IMR-90 (cell line): ENCODE results near the gene CHML. TPM values are rescaled to one million over a fixed set of nuclear protein-coding genes. Genes with fewer than 3 reads are reported as not detected.

ENCODE experiments used
- ATAC-seq: fragments of 200-7000 bp; cut with Tn5 transposase; 2 replicates; pipeline ENCODE4 v1.9.1; 2020; ENCODE audit warnings: low read depth, mild to moderate bottlenecking, moderate library complexity
- BruUV-seq: library from RNA; stranded (reverse); fragments of 400-500 nt; replicated peaks from 2 replicates; lab custom pipeline; 2021; lab: Mats Ljungman, UMichigan
- CTCF ChIA-PET: fragments of 300-600 bp; formaldehyde crosslinking; extraction: SDS; loops from one replicate; lab custom pipeline; 2021; ENCODE audit warnings: antibody characterized with exemption; lab: Yijun Ruan, JAX
- POLR2A ChIA-PET: fragments of 300-600 bp; sonication (Branson Sonifier 250); formaldehyde crosslinking; loops from one replicate; lab custom pipeline; 2022; ENCODE audit warnings: antibody characterized with exemption; ENCODE audit not compliant: unreplicated experiment; lab: Charles Lee
- DNase-seq: peaks from one replicate; pipeline ENCODE4 v3.0.0; 2013
- H2AFZ ChIP-seq: replicated peaks from 2 replicates; pipeline ENCODE3; 2013; ENCODE audit warnings: low read length, mild to moderate bottlenecking; ENCODE audit not compliant: poor library complexity
- H2AK5ac ChIP-seq: 2 replicates; pipeline ENCODE4 v1.6.1; 2013; ENCODE audit warnings: low read depth, low read length, inconsistent platforms
- H2AK9ac ChIP-seq: replicated peaks from 2 replicates; pipeline ENCODE3; 2013; ENCODE audit warnings: mild to moderate bottlenecking, low read depth, low read length, moderate library complexity; ENCODE audit not compliant: poor library complexity
- H2BK120ac ChIP-seq: 2 replicates; pipeline ENCODE4 v1.6.1; 2013; ENCODE audit warnings: low read depth, low read length, inconsistent platforms
- H2BK15ac ChIP-seq: 3 replicates; pipeline ENCODE4 v1.6.1; 2013; ENCODE audit warnings: low read depth, low read length, inconsistent platforms
- H2BK20ac ChIP-seq: 2 replicates; pipeline ENCODE4 v1.6.1; 2013; ENCODE audit warnings: low read depth, mild to moderate bottlenecking, inconsistent platforms, low read length, moderate library complexity
- H2BK5ac ChIP-seq: 2 replicates; pipeline ENCODE4 v1.6.1; 2013; ENCODE audit warnings: mild to moderate bottlenecking, low read depth, low read length, inconsistent platforms; ENCODE audit not compliant: poor library complexity, severe bottlenecking
- H3K14ac ChIP-seq: replicated peaks from 2 replicates; pipeline ENCODE4 v1.6.1; 2013; ENCODE audit warnings: low read depth, low read length, inconsistent platforms
- H3K18ac ChIP-seq: 2 replicates; pipeline ENCODE4 v1.6.1; 2013; ENCODE audit warnings: low read depth, low read length, control low read depth
- H3K23ac ChIP-seq: 2 replicates; pipeline ENCODE4 v1.6.1; 2013; ENCODE audit warnings: low read depth, low read length, inconsistent platforms
- H3K27ac ChIP-seq: 2 replicates; pipeline ENCODE4 v1.5.1; 2013; ENCODE audit warnings: mild to moderate bottlenecking, control low read depth, low read length; ENCODE audit not compliant: insufficient read depth
- H3K27me3 ChIP-seq: 2 replicates; pipeline ENCODE4 v1.6.1; 2013; ENCODE audit warnings: low read length; ENCODE audit not compliant: control insufficient read depth, insufficient read depth
- H3K36me3 ChIP-seq: 2 replicates; pipeline ENCODE4 v1.6.1; 2013; ENCODE audit warnings: low read length, mixed read lengths; ENCODE audit not compliant: control insufficient read depth, insufficient read depth
- H3K4ac ChIP-seq: 2 replicates; pipeline ENCODE4 v1.6.1; 2013; ENCODE audit warnings: low read depth, low read length, inconsistent platforms
- H3K4me1 ChIP-seq: 2 replicates; pipeline ENCODE4 v1.6.1; 2013; ENCODE audit warnings: low read length, mixed read lengths; ENCODE audit not compliant: control insufficient read depth, insufficient read depth
- H3K4me2 ChIP-seq: 2 replicates; pipeline ENCODE4 v1.6.1; 2013; ENCODE audit warnings: low read depth, mild to moderate bottlenecking, control low read depth, low read length, moderate library complexity
- H3K4me3 ChIP-seq: 2 replicates; pipeline ENCODE4 v1.5.1; 2013; ENCODE audit warnings: low read depth, mild to moderate bottlenecking, control low read depth, low read length, moderate library complexity; ENCODE audit not compliant: insufficient read depth
- H3K56ac ChIP-seq: 2 replicates; pipeline ENCODE4 v1.6.1; 2013; ENCODE audit warnings: low read length, inconsistent platforms; ENCODE audit not compliant: insufficient read depth; ENCODE audit errors: extremely low read depth
- H3K79me1 ChIP-seq, 2 experiments: 2 replicates each; pipeline ENCODE4 v1.6.1; 2013; ENCODE audit warnings: low read length in 2 of 2, inconsistent platforms in 1 of 2, low read depth in 1 of 2
- H3K9ac ChIP-seq: 2 replicates; pipeline ENCODE4 v1.6.1; 2013; ENCODE audit warnings: low read depth, low read length, control low read depth
- H3K9me1 ChIP-seq: 2 replicates; pipeline ENCODE4 v1.6.1; 2013; ENCODE audit warnings: low read length, inconsistent platforms; ENCODE audit not compliant: insufficient read depth
- H3K9me3 ChIP-seq: 2 replicates; pipeline ENCODE4 v1.6.1; 2013; ENCODE audit warnings: low read length; ENCODE audit not compliant: control insufficient read depth, insufficient read depth
- H4K20me1 ChIP-seq: 2 replicates; pipeline ENCODE4 v1.6.1; 2013; ENCODE audit warnings: low read length, inconsistent platforms; ENCODE audit not compliant: insufficient read depth
- H4K5ac ChIP-seq: 2 replicates; pipeline ENCODE4 v1.6.1; 2013; ENCODE audit warnings: mild to moderate bottlenecking, low read depth, low read length, control low read depth
- H4K8ac ChIP-seq, 2 experiments: 2 replicates each; pipeline ENCODE4 v1.6.1; 2013; ENCODE audit warnings: low read depth in 2 of 2, low read length in 2 of 2, control low read depth in 1 of 2, inconsistent platforms in 1 of 2
- H4K91ac ChIP-seq: 2 replicates; pipeline ENCODE4 v1.6.1; 2013; ENCODE audit warnings: low read depth, low read length, inconsistent platforms; ENCODE audit not compliant: insufficient read depth
- CEBPB ChIP-seq: IDR thresholded peaks from 2 replicates; pipeline ENCODE4 v1.6.1; 2012; ENCODE audit warnings: low read depth, low read length, improper control_type of control experiment
- CHD1 ChIP-seq: IDR thresholded peaks from 2 replicates; pipeline ENCODE4 v1.6.1; 2012; ENCODE audit warnings: low read depth, low read length, improper control_type of control experiment
- FOS ChIP-seq: fragments of 150-350 bp; IDR thresholded peaks from 2 replicates; pipeline ENCODE4 v1.6.1; 2016; ENCODE audit warnings: low read depth, low read length
- MAFK ChIP-seq: IDR thresholded peaks from 2 replicates; pipeline ENCODE4 v1.6.1; 2012; ENCODE audit warnings: low read depth, low read length, improper control_type of control experiment
- MAZ ChIP-seq: IDR thresholded peaks from 2 replicates; pipeline ENCODE4 v1.6.1; 2012; ENCODE audit warnings: low read depth, mild to moderate bottlenecking, low read length, improper control_type of control experiment, moderate library complexity, borderline replicate concordance
- NFE2L2 ChIP-seq: fragments of 150-350 bp; IDR thresholded peaks from 2 replicates; pipeline ENCODE4 v1.6.1; 2016; ENCODE audit warnings: low read depth, mild to moderate bottlenecking, low read length
- RAD21 ChIP-seq: IDR thresholded peaks from 2 replicates; pipeline ENCODE4 v1.6.1; 2012; ENCODE audit warnings: low read length, improper control_type of control experiment
- RCOR1 ChIP-seq: IDR thresholded peaks from 2 replicates; pipeline ENCODE4 v1.6.1; 2012; ENCODE audit warnings: mild to moderate bottlenecking, low read length, improper control_type of control experiment; ENCODE audit not compliant: insufficient replicate concordance
- RFX5 ChIP-seq: IDR thresholded peaks from 2 replicates; pipeline ENCODE4 v1.8.0; 2012; ENCODE audit warnings: low read depth, mild to moderate bottlenecking, low read length, moderate library complexity
- SMC3 ChIP-seq: fragments of 150-350 bp; IDR thresholded peaks from 2 replicates; pipeline ENCODE4 v1.6.1; 2016; ENCODE audit warnings: low read depth, mild to moderate bottlenecking, antibody characterized with exemption, low read length, moderate library complexity
- USF2 ChIP-seq: fragments of 150-350 bp; IDR thresholded peaks from 2 replicates; pipeline ENCODE4 v1.6.1; 2017; ENCODE audit warnings: mild to moderate bottlenecking, antibody characterized with exemption, low read length, low read depth
- WGBS, 2 experiments: methylation state at CpG; one replicate each; pipeline versions ENCODE4 v1.1.5 to v1.1.7; 2013; ENCODE audit warnings: missing lambda C conversion rate in 2 of 2; ENCODE audit not compliant: insufficient read length in 1 of 2; ENCODE audit errors: extremely low coverage in 2 of 2; 5-methylcytosine and 5-hydroxymethylcytosine counted together
- dilution Hi-C: fragments of 300-500 bp; cut with HindIII; formaldehyde crosslinking; loops from one replicate; pipeline ENCODE4 v1.14.3; 2018; ENCODE audit warnings: low sequenced_read_pairs; ENCODE audit not compliant: unreplicated experiment
- in situ Hi-C: fragments of 300-500 bp; cut with MboI; formaldehyde crosslinking; loops from 3 replicates; pipeline ENCODE4 v1.14.3; 2019; ENCODE audit warnings: low sequenced_read_pairs, inconsistent platforms, mixed read lengths
- intact Hi-C: fragments of 100-400 bp; cut with micrococcal nuclease; formaldehyde crosslinking; loops from 2 replicates; pipeline ENCODE4 v1.10.0; 2022
- polyA plus RNA-seq, 3 experiments: library from polyadenylated mRNA; depleted of rRNA; stranded (reverse); fragments of >200 nt; gene quantifications; 2 replicates each; pipeline ENCODE4 v1.2.3, GENCODE V29; 2012; ENCODE audit warnings: low replicate concordance in 1 of 3
- total RNA-seq: library from RNA; depleted of rRNA; stranded (reverse); fragments of >200 nt; gene quantifications from 2 replicates; pipeline ENCODE4 v1.2.3, GENCODE V29; 2012
- TF ChIP-seq, protein P1 (sequence below): conservative IDR thresholded peaks from 2 replicates; pipeline ENCODE4 v1.5.1; 2012; ENCODE audit warnings: mild to moderate bottlenecking, low read depth, low read length, improper control_type of control experiment
- TF ChIP-seq, protein P2 (sequence below): fragments of 150-350 bp; IDR thresholded peaks from 2 replicates; pipeline ENCODE4 v1.6.1; 2016; ENCODE audit warnings: low read depth, mild to moderate bottlenecking, low read length, moderate library complexity, borderline replicate concordance

CHML gene
- total and polyA plus RNA-seq, 2 of the 4 experiments (the other 2 are of a cell fraction): 5.3 to 25.6 TPM

GRCh38 chr1:241631674-241632073, 8.5 kb downstream of the CHML start:
- BruUV-seq: no TSS peak
- H3K9ac ChIP-seq: no peak overlapping the region
- H2AK5ac ChIP-seq: no peak overlapping the region
- no peak overlapping the region for H2AK9ac ChIP-seq
- no CpG with 5 or more reads among the region's 5 CpGs for WGBS, 2 experiments
- H3K4me2 ChIP-seq: no peak overlapping the region
- H4K20me1 ChIP-seq: no peaks in the 10 kb centered on the region
- no peak overlapping the region for H3K18ac ChIP-seq
- peaks cover 4 to 18% of the 10 kb centered on the region in 2 experiments; a peak in 3 of 4 replicates for H3K79me1 ChIP-seq
- no peak overlapping the region for H2BK5ac ChIP-seq
- H3K27ac ChIP-seq: no peak overlapping the region
- H3K56ac ChIP-seq: no peak overlapping the region
- TF ChIP-seq, protein P1, sequence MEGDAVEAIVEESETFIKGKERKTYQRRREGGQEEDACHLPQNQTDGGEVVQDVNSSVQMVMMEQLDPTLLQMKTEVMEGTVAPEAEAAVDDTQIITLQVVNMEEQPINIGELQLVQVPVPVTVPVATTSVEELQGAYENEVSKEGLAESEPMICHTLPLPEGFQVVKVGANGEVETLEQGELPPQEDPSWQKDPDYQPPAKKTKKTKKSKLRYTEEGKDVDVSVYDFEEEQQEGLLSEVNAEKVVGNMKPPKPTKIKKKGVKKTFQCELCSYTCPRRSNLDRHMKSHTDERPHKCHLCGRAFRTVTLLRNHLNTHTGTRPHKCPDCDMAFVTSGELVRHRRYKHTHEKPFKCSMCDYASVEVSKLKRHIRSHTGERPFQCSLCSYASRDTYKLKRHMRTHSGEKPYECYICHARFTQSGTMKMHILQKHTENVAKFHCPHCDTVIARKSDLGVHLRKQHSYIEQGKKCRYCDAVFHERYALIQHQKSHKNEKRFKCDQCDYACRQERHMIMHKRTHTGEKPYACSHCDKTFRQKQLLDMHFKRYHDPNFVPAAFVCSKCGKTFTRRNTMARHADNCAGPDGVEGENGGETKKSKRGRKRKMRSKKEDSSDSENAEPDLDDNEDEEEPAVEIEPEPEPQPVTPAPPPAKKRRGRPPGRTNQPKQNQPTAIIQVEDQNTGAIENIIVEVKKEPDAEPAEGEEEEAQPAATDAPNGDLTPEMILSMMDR: no peak
- TF ChIP-seq RCOR1 (no peak), USF2 (no peak), CHD1 (no peak), MAFK (no peak), RFX5 (no peak), RAD21 (no peak), CEBPB (no peak), NFE2L2 (no peak), FOS (no peak), SMC3 (no peak), MAZ (no peak)
- TF ChIP-seq, protein P2, sequence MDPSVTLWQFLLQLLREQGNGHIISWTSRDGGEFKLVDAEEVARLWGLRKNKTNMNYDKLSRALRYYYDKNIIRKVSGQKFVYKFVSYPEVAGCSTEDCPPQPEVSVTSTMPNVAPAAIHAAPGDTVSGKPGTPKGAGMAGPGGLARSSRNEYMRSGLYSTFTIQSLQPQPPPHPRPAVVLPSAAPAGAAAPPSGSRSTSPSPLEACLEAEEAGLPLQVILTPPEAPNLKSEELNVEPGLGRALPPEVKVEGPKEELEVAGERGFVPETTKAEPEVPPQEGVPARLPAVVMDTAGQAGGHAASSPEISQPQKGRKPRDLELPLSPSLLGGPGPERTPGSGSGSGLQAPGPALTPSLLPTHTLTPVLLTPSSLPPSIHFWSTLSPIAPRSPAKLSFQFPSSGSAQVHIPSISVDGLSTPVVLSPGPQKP: no peak
- no peak overlapping the region for H4K8ac ChIP-seq
- peaks cover 4% of the 10 kb centered on the region for H3K4me1 ChIP-seq
- H3K14ac ChIP-seq: no peak overlapping the region
- ChIA-PET POLR2A (no interaction called here), CTCF (no interaction called here)
- dilution Hi-C loops (no loop called here), in situ Hi-C loops (no loop called here), intact Hi-C loops (no loop called here)
- H3K27me3 ChIP-seq: no peaks in the 10 kb centered on the region
- H4K5ac ChIP-seq: no peak overlapping the region
- DNase-seq: no peak
- H3K36me3 ChIP-seq: peaks cover 5% of the 10 kb centered on the region
- ATAC-seq: no peak
- no peak overlapping the region for H2BK120ac ChIP-seq
- H3K23ac ChIP-seq: no peak overlapping the region
- H3K4ac ChIP-seq: no peak overlapping the region
- peaks cover under 1% of the 10 kb centered on the region; the same call in 1 of the 2 replicates for H3K9me1 ChIP-seq
- H4K91ac ChIP-seq: no peak overlapping the region
- H3K4me3 ChIP-seq: no peak overlapping the region
- no peak overlapping the region for H2BK20ac ChIP-seq
- H3K9me3 ChIP-seq: no peaks in the 10 kb centered on the region
- no peak overlapping the region for H2AFZ ChIP-seq
- H2BK15ac ChIP-seq: no peak overlapping the region
